Measurements from ENCODE around the gene KYNU. TPM values are rescaled to one million over a fixed set of nuclear protein-coding genes. Genes with fewer than 3 reads are reported as not detected.

The KYNU gene
- total and polyA plus RNA-seq, 2 of the 13 experiments (the other 11 are each of a cell fraction or from before 2014, with no cell fraction given), result 21.9 to 68.6 TPM

- Histone ChIP-seq H3K27me3 (ENCODE audit: control insufficient read depth in 1 of 2, insufficient read depth in 2 of 2, low read length in 2 of 2) (no peaks in the 10 kb centered on the region), H3K4me2 (ENCODE audit: low read depth, low read length) (no peak overlapping the region), H3K79me2 (ENCODE audit: insufficient read depth, low read length) (no peaks in the 10 kb centered on the region), H3K4me3 (replicated peaks in 1 of 3; ENCODE audit: insufficient read depth in 1 of 3, low read depth in 2 of 3, low read length in 3 of 3) (no peak overlapping the region), H3K9me3 (ENCODE audit: low read length) (no peaks in the 10 kb centered on the region), H3K9ac (ENCODE audit: insufficient read depth, low read depth, low read length) (no peak overlapping the region), H3K27ac (ENCODE audit: extremely low read length, insufficient read depth, low read length) (no peak overlapping the region), H3K4me1 (ENCODE audit: insufficient read depth, low read length) (no peaks in the 10 kb centered on the region), H4K20me1 (ENCODE audit: insufficient read depth, low read length) (no peaks in the 10 kb centered on the region), H2AFZ (ENCODE audit: low read length) (no peak overlapping the region), H3K36me3 (replicated peaks in 1 of 2; ENCODE audit: control insufficient read depth in 1 of 2, insufficient read depth in 2 of 2, low read length in 2 of 2) (peaks cover 0 to 8% of the 10 kb centered on the region in 2 experiments; a peak in 2 of 5 replicates)
- peak; percentile 80 for ATAC-seq
- no peak for FAIRE-seq
- DNase-seq (ENCODE audit: low spot score), result peak; percentile 44
- 70% methylated on average over 5 of the region's 5 CpGs for WGBS (ENCODE audit: low lambda C conversion rate)
- POLR2A ChIA-PET, result no interaction called here
- intact Hi-C loops (cut with micrococcal nuclease; ENCODE audit: unreplicated experiment) (loop anchor here (1.0 to 10.0 kb wide), 4 partner anchors 193 to 825 kb away; no protein-coding TSS in a partner anchor), in situ Hi-C loops (cut with HindIII; ENCODE audit: extremely low pct_ligation_motif_present, low pct_unique_long_range_greater_than_20kb) (loop anchor here (5.0 to 25.0 kb wide), 2 partner anchors 307 to 702 kb away; no protein-coding TSS in a partner anchor)
- no peak for TF ChIP-seq BRF2 (CRISPR knock-in tag; IDR thresholded peaks at IDR 0.05)
- peak; percentile 19; the same call in 1 of the 2 replicates for TF ChIP-seq FOXA3 (CRISPR knock-in tag; IDR thresholded peaks at IDR 0.05)
- no peak for TF ChIP-seq ERF (CRISPR knock-in tag; IDR thresholded peaks at IDR 0.05)
- TF ChIP-seq RAD21 (CRISPR knock-in tag; IDR thresholded peaks at IDR 0.05), result peak; percentile 63; the same call in 1 of the 2 replicates
- TF ChIP-seq CTCF (CRISPR knock-in tag; IDR thresholded peaks at IDR 0.05), result peak; percentile 70
- TF ChIP-seq ARHGAP35 (CRISPR knock-in tag; IDR thresholded peaks at IDR 0.05; ENCODE audit: borderline replicate concordance), result no peak
- peak; percentile 73 for TF ChIP-seq SMC3 (IDR thresholded peaks at IDR 0.05; ENCODE audit: low read length)
- peak; percentile 85 for TF ChIP-seq ARID3A (IDR thresholded peaks at IDR 0.05; ENCODE audit: low read depth, low read length)
- 0 out of 2 replicates have a peak, but pooled peaks have one; percentile 41 for TF ChIP-seq TARDBP (CRISPR knock-in tag; IDR thresholded peaks at IDR 0.05)
- peak; percentile 87 for TF ChIP-seq STAG1 (CRISPR knock-in tag; IDR thresholded peaks at IDR 0.05)
- no peak for TF ChIP-seq PHF8 (CRISPR knock-in tag; IDR thresholded peaks at IDR 0.05)
- no peak for TF ChIP-seq SP4 (CRISPR knock-in tag; IDR thresholded peaks at IDR 0.05)
- TF ChIP-seq MTF2 (CRISPR knock-in tag; IDR thresholded peaks at IDR 0.05; ENCODE audit: borderline replicate concordance), result 0 out of 2 replicates have a peak, but pooled peaks have one; percentile 38
- BruUV-seq (replicated peaks), result no TSS peak
- CTCF ChIA-PET (ENCODE audit: low intra/inter-chr PET ratio, low total read pairs), result interaction anchor here (0.8 to 2.8 kb wide), 4 partner anchors 193 to 703 kb away, joined by 3 to 17 read pairs (median 6); no protein-coding TSS in a partner anchor
Observed at GRCh38 chr2:142989273-142990204, 112.1 kb downstream of the KYNU start.

Data from HepG2 (cell line).